Astrocyte of the spinal cord (primary cell): ENCODE data around the gene CIRBP.

Experiments
- DNase-seq: peaks from one replicate; pipeline ENCODE4 v3.0.0; 2011; ENCODE audit warnings: low read depth, low spot score
- H3K4me3 ChIP-seq: 2 replicates; pipeline ENCODE4 v1.5.1; 2011; ENCODE audit warnings: low read depth, mild to moderate bottlenecking, low read length, moderate library complexity
- CTCF ChIP-seq: IDR thresholded peaks from 2 replicates; pipeline ENCODE4 v1.5.1; 2012; ENCODE audit warnings: low read depth, mild to moderate bottlenecking, low read length, inconsistent platforms
- in situ Hi-C: cut with HindIII; loops from 2 replicates; pipeline ENCODE4 v1.10.0; 2017; ENCODE audit warnings: low sequenced_read_pairs

Gene CIRBP

GRCh38 chr19:1227304-1228054, 41.7 kb upstream of the CIRBP start:
- no peak for TF ChIP-seq CTCF
- H3K4me3 ChIP-seq = no peak overlapping the region
- DNase-seq = no peak
- in situ Hi-C loops = no loop called here

GRCh38 chr19:1228161-1228957, 40.8 kb upstream of the CIRBP start:
- no peak for DNase-seq
- TF ChIP-seq CTCF = no peak
- in situ Hi-C loops = no loop called here
- no peak overlapping the region for H3K4me3 ChIP-seq

- DNase-seq = no peak
- in situ Hi-C loops = no loop called here
- no peak overlapping the region for H3K4me3 ChIP-seq
- TF ChIP-seq CTCF = no peak
Measured at GRCh38 chr19:1229056-1229923, 39.8 kb upstream of the CIRBP start.

GRCh38 chr19:1229924-1230782, 39.0 kb upstream of the CIRBP start:
- TF ChIP-seq CTCF = no peak
- in situ Hi-C loops = no loop called here
- H3K4me3 ChIP-seq = no peak overlapping the region

GRCh38 chr19:1230783-1231489, 38.2 kb upstream of the CIRBP start:
- no peak for TF ChIP-seq CTCF
- DNase-seq = no peak
- in situ Hi-C loops = no loop called here
- H3K4me3 ChIP-seq = no peak overlapping the region

More at GRCh38 chr19:1229924-1230782, 39.0 kb upstream of the CIRBP start:
- DNase-seq = no peak
